Inflammatory macrophage treated with lipopolysaccharide for 4 hours (primary cell): ENCODE data around the gene GPA33.

Source experiments
- DNase-seq: peaks from one replicate; pipeline ENCODE4 v3.0.0-alpha.2; 2020

GPA33 gene, protein sequence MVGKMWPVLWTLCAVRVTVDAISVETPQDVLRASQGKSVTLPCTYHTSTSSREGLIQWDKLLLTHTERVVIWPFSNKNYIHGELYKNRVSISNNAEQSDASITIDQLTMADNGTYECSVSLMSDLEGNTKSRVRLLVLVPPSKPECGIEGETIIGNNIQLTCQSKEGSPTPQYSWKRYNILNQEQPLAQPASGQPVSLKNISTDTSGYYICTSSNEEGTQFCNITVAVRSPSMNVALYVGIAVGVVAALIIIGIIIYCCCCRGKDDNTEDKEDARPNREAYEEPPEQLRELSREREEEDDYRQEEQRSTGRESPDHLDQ

DNA sequence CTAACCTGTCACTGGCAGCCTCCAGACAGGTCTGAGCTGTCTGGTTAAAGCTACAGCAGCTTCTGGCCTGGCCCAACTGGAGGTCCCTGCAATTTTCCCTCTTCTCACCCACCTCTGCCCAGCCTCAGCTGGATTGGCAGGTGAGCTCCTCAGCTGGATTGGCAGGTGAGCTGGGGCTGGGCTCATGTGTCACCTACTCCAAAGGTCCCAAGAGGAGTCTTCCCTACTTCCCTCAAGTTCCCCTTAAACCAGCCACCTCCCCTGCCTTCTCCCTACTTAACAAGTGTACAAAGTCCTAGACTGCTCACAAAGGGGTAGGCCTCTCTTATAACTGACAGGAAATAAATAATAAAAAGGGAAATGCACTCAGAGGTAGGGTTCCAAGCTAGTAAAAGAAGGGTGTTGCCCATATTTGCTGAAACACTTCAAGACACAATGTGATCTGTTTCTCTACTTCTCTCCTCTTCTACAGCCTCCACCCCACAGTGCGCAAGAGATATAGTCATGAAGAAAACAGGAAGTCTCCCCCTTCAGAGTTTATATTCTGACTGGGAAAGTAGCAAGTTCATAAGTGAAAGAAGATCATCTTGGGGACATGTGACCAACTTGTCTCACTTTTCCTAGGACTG is at the start of gene GPA33:
Gene GPA33 (minus strand): TSS at position 64 of the 629 bp plus-strand sequence. CDS start 90 bp downstream, outside the sequence.
- peak; percentile 92 for DNase-seq

DNA sequence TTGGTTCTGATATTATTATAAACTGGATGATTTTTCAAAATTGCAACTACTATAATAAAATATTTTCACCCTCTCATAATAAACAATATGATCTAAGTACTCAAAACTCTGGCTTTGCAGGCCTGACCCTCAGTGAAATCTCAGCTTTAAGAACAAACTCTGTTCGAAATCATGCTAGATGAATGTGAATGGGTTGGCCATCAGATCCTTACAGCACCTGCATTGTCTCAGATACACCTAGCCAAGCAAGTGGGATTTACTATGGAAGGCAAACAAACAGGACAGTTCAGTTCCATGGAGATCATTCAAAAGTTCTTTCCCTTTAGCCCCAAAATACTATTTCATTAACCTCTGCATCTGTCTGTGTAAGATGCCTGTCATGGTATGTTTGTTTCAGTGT is 48.5 kb upstream of the GPA33 start:
- DNase-seq = no peak

DNA sequence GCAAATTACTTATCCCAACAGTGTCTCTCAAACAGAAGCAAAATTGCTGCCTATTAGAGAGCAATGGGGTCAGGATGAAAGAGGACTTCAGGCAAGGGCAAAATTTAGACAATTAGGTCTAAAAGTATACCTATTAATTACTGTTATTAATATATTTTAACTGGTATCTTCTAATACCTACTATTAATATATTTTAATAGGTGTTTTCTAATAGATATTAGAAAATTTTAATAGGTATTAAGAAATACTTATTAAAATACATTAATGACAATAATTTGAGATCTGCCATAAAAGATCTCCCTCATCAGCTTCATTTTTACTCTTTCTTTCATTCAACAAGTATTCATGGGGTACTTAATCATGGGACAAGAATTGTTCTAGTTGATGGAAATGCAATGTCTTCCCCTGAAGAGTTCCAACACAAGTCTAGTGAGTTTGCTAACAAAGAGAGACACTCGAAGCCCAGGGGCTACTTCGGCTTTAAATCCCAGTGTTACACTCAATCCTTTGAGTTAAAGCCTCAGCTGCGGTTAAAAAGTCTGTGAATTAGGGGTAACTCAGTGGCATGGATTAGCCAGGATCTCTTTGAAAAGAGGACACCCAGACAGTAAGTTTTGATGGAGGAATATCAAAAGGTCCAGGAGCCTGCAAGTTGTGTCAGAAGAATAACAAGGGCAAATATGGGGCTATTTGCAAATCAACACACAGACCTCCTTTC is 47.8 kb upstream of the GPA33 start:
- DNase-seq = no peak

DNA sequence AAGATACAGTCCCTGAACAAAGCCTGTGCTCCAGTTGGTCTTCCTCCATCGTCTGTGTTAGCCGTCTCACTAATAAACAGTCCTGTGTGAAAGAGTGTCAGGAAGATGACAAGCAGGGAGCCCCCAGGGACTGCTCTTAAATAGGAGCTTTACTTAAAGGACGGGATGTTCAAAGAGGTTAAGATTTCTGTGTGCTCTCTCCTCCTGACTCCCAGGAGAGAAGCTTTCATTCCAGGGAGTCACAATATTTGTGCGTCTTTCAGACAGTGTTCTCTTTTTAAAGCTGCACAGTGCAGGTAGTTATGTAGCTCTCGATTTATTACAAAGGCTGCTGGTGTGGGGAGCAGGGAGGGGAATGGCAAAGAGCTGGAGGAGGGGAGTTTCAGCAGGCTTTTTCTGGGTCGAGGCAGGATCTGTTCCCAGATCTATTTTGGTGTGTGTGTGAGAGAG is 47.2 kb upstream of the GPA33 start:
- no peak for DNase-seq

DNA sequence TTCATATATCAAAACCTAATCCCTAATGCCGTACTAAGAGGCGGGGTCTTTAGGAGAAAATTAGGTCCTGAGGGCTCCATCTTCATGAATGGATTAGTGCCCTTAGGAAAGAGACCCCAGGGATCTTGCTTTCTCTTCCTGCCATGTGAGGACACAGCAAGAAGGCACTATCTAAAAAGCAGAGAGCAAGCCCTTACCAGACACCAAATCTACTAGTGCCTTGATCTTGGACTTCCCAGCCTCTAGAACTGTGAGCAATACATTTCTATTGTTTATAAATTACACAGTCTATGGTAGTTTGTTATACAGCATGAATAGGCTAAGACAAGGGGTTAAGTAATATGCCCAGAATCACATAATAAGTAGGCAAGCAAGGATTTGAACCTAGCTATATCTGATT is 46.6 kb upstream of the GPA33 start:
- DNase-seq = no peak

DNA sequence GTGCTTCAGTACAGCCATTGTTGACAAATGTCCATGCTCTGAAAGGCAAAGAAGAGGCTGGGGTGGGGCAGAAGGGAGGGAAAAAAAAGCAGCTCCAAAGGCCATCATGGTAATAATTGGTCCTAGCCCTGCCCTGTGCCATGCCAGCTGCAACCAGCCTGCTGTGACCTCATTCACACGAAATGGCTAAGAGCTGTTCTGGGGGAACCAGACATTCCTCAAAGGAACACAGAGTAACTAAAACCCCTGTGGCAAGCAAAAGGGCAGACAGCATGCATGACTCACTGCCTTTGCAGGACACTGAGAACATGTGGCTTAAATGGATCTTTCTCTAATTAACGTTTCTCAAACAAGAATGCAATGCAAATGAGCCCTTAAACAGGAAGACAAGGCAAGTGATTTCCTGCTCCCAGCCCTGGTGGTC is 46.0 kb upstream of the GPA33 start:
- no peak for DNase-seq

DNA sequence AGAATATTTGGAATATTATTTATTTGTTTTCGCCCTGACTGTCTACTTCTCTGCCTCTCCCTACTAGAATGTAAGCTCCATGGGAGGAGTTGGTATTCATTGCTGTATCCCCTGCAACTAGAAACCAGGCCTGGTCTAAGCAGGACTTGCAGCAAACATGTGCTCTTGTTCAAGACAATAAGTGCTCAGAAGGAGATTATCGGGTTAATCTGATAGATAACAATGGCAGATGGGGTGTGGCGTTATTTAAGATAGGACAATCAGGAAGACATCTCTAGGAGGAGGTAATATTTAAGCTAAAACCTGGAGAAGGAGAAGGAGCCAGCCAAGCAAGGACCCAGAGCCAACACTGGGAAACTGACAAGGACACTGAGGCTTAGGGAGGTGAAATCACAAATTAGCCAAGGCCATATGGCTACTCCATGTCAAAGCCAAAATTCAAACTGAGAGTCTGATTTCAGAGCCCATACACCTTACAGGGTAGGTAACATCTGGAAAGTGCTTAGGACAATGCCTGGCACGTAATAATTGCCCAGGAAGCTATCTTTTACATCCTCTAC is 45.2 kb upstream of the GPA33 start:
- no peak for DNase-seq

DNA sequence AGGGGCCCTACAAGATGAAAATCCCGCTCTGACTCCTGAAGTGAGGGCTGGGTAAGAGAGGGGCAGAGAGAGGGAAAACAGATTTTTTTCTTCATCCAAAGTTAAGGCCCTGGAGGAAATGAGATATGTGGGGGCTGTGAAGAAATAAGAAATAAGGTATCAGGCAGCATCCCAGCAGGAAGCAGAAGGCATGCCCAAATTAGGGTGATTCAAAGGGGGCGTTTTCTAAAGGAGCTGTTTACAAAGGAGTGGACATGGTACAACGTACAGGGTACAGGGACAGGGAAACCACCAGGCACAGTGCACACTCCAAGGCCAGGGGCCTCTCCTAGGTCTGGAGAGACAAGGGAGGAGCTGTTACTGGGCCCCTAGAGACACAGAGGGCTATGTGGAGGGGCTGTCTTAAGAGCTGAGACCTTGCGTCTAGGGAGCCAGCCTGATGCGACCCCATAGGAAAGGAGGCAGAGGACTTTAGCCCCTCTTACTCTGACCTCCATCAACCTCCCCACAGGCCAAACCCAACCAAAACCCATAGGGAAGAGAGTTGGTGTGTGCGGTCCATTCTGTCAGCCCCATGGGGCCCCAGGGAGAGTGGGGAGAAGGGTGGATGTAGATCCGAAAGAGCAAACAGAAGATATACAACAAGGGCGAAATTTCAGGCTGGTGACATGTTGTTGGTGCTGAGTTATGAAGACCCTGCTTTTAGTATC is 42.3 kb upstream of the GPA33 start:
- DNase-seq = no peak

DNA sequence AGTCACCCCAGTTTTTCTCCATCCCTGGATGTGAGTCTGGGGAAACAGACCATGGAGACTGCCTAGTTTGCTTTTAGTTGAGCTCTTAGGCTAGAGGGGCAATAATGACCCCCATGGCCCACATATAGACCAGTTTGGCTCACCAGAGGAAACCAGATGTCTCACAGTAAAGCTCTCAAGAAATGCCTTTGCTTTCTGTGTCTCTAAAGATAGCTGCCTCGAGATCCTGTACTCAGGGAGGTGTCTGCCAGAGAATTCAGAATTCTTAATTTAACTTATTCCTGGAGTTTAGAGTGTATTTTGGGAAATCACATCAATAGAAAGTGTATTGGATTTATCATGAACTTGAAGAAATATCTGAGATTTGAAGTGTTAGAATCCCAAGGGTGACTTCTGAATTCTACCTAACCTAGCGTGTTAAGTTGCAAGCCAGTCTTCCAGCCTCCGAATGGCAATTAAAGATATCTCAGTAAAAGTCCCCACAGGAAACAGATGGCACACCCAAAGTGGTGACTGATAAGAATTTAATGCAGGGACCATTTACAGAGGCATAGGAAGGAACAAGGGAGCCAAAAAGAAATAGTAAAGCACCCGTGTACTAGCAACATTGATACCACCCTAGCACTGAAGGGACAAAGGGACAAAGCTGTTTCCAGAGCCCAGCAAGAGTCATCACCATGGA is 40.8 kb upstream of the GPA33 start:
- no peak for DNase-seq

DNA sequence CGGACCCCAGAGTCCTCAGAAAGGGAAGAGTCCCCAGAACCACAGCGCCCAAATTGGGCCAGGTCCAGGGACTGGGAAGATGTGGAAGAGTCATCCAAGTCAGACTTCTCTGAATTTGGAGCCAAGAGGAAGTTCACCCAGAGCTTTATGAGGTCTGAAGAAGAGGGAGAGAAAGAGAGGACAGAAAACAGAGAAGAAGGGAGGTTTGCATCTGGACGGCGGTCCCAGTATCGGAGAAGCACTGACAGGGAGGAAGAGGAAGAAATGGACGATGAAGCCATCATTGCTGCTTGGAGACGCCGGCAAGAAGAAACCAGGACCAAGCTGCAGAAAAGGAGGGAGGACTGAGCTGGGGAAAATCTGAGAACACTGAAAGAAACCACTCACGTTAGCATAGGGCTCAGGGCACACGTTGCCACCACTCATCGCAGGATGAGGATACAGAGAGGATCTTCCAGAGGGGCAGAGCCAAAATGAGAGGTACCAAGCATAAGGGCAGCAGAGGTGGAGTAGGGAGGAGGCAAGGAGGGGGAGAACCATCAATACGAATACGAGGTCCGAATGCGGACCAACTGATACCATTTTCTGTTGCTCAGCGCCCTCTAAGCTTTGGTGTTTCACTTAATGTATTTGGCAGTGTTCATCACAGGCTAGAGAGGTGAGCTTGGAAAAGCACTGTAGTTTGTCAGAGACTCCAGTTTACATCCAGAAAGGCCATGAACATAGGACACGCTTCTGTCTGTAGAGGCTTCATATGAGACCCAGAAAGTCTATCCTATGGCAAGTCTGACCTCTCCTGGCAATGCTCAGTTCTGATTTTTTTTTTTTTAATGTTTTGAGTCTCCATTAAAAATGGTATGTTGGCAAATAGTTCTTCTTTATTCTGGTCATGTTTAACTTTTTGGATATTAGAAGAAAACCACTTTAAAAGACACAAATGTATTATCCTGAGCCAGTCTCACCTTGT is 38.4 kb upstream of the GPA33 start:
- no peak for DNase-seq

DNA sequence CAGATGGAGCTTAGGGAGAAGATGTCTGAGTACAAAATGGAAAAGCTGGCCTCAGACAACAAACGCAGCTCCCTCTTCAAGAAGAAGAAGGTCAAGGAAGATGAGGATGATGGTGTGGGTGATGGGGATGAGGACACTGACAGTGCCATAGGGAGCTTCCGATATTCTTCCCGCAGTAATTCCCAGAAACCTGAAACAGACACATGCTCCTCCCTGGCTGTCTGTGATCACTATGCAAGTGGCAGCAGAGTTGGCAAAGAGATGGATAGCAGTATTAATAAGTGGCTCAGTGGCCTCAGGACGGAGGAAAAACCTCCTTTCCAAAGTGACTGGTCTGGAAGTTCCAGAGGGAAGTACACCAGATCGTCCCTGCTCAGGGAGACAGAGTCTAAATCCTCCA is 37.5 kb upstream of the GPA33 start:
- no peak for DNase-seq

DNA sequence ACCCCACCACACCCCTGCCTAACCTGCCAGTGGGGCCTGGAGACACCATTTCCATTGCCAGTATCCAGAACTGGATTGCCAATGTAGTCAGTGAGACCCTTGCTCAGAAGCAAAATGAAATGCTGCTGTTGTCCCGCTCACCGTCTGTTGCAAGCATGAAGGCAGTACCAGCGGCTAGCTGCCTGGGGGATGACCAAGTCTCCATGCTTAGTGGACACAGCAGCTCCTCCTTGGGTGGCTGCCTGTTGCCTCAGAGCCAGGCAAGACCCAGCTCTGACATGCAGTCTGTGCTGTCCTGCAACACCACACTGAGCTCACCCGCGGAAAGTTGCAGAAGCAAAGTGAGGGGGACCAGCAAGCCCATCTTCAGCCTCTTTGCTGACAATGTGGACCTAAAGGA is 37.1 kb upstream of the GPA33 start:
- DNase-seq = no peak

DNA sequence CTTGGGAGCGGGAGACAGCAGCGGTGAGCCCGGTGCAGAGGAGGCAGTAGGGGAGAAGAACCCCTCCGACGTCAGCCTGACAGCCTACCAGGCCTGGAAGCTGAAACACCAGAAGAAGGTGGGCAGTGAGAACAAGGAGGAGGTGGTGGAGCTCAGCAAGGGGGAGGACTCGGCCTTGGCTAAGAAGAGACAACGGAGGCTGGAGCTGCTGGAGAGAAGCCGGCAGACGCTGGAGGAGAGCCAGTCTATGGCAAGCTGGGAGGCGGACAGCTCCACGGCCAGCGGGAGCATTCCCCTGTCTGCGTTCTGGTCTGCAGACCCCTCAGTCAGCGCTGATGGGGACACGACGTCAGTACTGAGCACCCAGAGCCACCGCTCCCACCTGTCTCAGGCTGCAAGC is 36.6 kb upstream of the GPA33 start:
- no peak for DNase-seq

DNA sequence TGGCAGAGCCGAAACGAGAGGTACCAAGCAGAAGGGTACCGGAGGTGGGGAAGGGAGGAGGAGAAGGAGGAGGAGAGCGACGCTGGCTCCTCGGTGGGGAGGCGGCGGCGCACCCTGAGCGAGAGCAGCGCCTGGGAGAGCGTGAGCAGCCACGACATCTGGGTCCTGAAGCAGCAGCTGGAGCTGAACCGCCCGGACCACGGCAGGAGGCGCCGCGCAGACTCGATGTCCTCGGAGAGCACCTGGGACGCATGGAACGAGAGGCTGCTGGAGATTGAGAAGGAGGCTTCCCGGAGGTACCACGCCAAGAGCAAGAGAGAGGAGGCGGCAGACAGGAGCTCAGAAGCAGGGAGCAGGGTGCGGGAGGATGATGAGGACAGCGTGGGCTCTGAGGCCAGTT is 36.1 kb upstream of the GPA33 start:
- no peak for DNase-seq

DNA sequence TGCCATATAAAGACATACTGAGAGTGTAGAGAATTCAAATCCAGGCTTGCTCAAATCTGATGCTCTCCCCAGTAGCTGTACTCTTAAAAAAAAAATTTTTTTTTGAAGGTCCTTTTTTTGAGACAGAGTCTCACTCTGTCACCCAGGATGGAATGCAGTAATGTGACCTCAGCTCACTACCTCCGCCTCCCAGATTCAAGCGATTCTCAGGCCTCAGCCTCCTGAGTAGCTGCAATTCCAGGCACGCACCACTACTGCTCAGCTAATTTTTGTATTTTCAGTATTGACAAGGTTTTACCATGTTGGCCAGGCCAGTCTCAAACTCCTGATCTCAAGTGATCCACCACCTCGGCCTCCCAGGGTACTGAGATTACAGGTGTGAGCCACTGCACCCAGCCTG is 32.4 kb upstream of the GPA33 start:
- no peak for DNase-seq

DNA sequence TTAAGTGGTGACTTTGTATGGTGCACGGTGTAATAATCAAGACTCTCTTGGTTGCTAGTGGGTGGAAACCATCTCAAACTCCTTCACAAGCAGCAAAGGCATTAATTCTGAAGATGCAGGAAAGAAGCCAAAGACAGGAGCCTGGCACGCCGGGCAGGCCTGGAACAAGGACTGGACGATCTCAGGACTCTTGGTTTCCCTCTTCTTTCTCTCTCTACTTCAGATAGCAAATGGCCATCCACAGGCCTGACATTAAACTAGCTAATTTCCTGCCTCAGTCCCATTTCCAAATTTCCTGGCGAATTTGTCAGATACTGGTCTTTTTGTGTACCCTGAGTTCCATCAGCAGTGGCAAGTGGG is 31.9 kb upstream of the GPA33 start:
- DNase-seq = no peak

DNA sequence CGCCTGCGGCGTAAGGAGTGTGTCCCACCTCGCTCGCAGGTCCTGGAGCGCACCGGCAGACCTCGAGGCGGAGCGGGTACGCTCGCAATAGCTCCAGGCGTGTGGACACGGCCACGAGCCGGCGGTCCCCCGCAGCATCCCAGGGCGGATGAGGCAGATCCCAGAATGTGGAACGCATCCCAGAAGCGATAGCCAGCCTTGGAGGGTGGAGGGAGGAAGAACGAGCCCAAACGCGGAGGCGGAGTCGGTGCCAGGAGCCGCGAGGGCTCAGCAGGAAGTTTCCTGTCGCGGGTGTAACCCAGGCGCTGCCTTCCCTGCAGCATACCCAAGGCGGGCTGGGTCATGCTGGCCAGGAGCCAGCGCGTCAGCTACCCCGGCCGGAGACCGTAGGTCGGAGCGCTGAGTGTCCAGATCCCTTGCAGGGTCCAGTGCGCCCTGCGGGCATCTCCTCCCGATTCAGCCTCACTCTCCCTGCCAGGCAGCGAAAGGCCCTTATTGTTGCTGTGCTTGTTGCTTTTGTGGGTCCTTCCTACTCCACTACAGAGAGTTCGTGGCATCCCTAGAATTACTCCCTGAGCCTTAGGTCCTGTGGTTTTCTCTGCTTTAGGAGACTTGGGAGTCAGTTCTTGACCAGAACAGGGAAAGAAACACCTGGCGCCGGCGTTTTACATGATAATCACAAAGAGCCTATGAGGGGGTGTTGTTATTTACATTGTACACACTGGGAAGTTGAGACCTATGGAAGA is 31.4 kb upstream of the GPA33 start:
- DNase-seq = peak; percentile 41

DNA sequence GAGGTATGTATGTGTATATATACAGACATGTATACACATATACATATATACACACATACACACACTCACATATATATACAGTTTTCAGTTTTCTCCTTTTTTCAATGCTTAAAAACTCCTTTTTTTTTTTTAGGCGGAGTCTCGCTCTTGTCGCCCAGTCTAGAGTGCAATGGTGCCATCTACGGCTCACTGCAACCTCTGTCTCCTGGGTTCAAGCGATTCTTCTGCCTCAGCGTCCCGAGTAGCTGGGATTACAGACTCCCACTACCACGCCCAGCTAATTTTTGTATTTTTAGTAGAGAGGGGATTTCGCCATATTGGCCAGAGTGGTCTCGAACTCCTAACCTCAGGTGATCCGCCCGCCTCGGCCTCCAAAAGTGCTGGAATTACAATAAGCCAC is 30.7 kb upstream of the GPA33 start:
- no peak for DNase-seq

DNA sequence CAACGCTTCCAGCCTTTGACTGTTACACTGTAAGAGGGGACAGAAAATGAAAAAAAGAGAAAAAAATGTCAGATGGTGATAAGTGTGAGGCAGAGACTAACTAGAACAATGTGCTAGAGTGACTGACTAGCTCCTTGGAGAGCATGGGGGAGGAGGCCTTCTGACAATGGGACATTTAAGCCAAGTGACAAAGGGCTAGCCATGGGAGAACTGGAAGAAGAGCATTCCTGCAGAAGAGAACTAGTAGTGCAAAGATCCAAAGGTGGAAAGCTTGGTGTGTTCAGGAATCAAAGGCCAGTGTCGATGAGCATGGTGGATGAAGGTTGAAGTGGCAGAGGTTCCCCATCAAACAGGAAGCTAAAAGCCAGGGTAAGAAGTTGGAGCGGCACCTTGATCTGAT is 29.5 kb upstream of the GPA33 start:
- no peak for DNase-seq

DNA sequence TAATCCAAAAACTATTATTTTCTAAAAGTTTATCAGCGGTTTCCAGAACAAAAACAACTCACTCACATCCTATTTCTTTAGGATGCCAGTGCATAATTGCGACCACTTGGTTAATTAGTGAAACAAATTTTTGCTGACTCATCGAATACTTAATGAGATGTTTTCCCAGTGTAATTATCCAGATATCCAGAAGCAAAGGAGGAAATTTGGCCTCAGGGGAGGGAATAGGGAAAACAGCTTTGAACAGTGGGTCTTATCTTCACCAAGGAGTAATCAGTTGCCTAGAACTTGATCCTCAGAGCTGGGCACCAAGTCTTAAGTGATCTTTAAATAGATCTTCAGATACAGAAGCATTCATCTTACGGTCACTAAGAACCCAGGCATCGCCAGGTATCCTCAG is 28.0 kb upstream of the GPA33 start:
- no peak for DNase-seq

DNA sequence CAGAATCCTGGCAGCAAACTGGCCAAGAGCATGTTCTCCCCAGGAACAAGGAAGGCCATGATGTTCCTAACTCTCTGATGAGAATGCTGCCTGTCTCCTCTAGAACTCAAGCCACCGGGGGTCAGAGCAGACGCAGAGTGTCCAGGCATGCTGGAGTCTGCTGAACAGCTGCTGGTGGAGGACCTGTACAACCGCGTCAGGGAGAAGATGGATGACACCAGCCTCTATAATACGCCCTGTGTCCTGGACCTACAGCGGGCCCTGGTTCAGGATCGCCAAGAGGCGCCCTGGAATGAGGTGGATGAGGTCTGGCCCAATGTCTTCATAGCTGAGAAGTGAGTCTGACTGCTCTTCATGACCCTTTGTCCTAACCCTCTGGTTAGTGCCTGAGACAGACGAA is 27.0 kb upstream of the GPA33 start:
- DNase-seq = no peak
